ENCODE data around the gene RGS19. TPM values are rescaled to one million over a fixed set of nuclear protein-coding genes. Genes with fewer than 3 reads are reported as not detected.
A peak's percentile ranks its signal among the peaks of the same experiment; 100 is the strongest.

RGS19 gene
- total and polyA plus RNA-seq, 2 of the 8 experiments (the other 6 are each of a cell fraction or from before 2014, with no cell fraction given) = 12.7 to 16.8 TPM

DNA sequence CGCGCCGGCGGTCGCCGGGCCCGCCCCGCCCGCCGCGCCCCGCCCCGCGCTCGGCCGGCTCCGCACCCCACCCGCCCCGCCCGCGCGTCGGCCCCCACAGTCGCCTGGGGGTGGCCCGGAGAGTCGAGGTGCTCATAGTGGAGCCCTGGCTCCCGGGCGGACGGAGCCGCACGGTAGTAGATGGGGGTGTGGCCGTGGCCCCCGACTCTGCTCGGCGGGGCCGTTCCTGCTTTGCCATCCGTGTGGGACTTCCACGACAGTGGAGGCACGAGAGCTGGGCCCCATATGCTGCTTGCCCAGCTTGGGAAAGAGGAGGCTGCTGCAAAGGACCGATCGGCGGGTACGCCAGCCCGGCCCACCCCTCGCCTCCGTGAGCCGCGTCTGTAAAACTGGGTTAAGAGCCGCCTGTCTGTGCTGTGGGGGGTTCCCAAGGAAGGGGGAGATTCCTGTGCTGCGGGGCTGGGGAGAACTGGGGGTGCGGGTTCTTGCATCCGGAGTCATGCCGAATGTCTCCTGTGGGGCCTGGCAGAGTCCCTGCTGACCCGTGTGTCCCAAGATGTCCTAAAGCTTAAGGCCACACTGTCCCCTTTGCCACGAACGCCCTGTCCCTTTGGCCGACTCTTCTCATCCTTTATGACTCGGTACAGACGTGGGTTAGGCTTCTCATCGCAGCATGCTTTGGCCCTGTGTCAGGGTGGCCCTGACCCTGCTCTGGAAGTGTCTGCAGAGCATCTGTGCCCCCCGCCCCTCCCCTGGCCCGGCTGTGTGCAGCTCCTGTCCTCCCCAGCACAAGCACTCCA lies 895 bp upstream of the RGS19 start, which contains the start of gene OPRL1:
Gene OPRL1 (plus strand): TSS at position 70 of the 800 bp plus-strand sequence. CDS start 12,639 bp downstream, outside the sequence.
- Histone ChIP-seq H2AFZ (ENCODE audit: low read length) (peak within 1 kb of the TSS; percentile 94; the same call in 1 of the 2 replicates), H3K4me3 (ENCODE audit: extremely low read depth in 1 of 4, insufficient read depth in 2 of 4, low read depth in 3 of 4, low read length in 4 of 4) (peak within 1 kb of the TSS; percentile 60 to 92 (median 71)), H4K20me1 (replicated peaks in 1 of 2; ENCODE audit: control insufficient read depth in 1 of 2, insufficient read depth in 2 of 2, low read length in 2 of 2) (no peaks in the 10 kb centered on the region), H3K79me1 (ENCODE audit: low read depth, low read length) (no peaks in the 10 kb centered on the region), H2BK5ac (ENCODE audit: low read depth, low read length) (peak within 1 kb of the TSS; percentile 44; the same call in 1 of the 2 replicates), H3K9me3 (ENCODE audit: insufficient read depth in 2 of 2, low read depth in 1 of 2, low read length in 1 of 2) (no peaks in the 10 kb centered on the region), H3K4ac (replicated peaks; ENCODE audit: insufficient read length, low read depth, low read length) (peak within 1 kb of the TSS; percentile 73), H3K4me1 (replicated peaks in 1 of 4; ENCODE audit: control insufficient read depth in 3 of 4, insufficient read depth in 4 of 4, low read length in 3 of 4) (peaks cover 0 to 38% (median 20%) of the 10 kb centered on the region in 4 experiments; a peak in 6 of 7 replicates), H2BK15ac (ENCODE audit: low read length) (no peak within 1 kb of the TSS), H3K56ac (replicated peaks; ENCODE audit: insufficient read length, low read depth, low read length) (peak within 1 kb of the TSS; percentile 25), H2BK120ac (replicated peaks; ENCODE audit: low read depth, low read length) (no peak within 1 kb of the TSS), H4K8ac (ENCODE audit: extremely low read depth, insufficient read depth, low read length) (peak within 1 kb of the TSS; percentile 75), H4K91ac (replicated peaks; ENCODE audit: insufficient read length, low read length) (no peak within 1 kb of the TSS), H3K4me2 (ENCODE audit: insufficient read depth in 1 of 2, low read depth in 2 of 2, low read length in 2 of 2) (peak within 1 kb of the TSS; percentile 78 to 94), H3K27me3 (replicated peaks in 1 of 4; ENCODE audit: control insufficient read depth in 3 of 4, extremely low read depth in 1 of 4, insufficient read depth in 3 of 4, low read length in 3 of 4) (peaks cover 6 to 44% (median 37%) of the 10 kb centered on the region in 4 experiments), H3K36me3 (ENCODE audit: control insufficient read depth in 2 of 4, insufficient read depth in 4 of 4, low read length in 3 of 4) (no peaks in the 10 kb centered on the region), H2BK20ac (ENCODE audit: low read length) (no peak within 1 kb of the TSS), H3K18ac (ENCODE audit: extremely low read depth, low read length) (peak within 1 kb of the TSS; percentile 93), H3K79me2 (ENCODE audit: control insufficient read depth in 1 of 2, insufficient read depth in 2 of 2, low read length in 2 of 2) (no peaks in the 10 kb centered on the region), H3K23ac (ENCODE audit: insufficient read length) (no peak within 1 kb of the TSS), H2BK12ac (ENCODE audit: low read depth, low read length) (peak within 1 kb of the TSS; percentile 80; the same call in 1 of the 2 replicates), H4K5ac (ENCODE audit: insufficient read length, low read depth, low read length) (peak within 1 kb of the TSS; percentile 36), H3K14ac (ENCODE audit: insufficient read length) (no peak within 1 kb of the TSS), H3K27ac (ENCODE audit: low read depth, low read length) (no peak within 1 kb of the TSS; the same call in 1 of the 2 replicates), H3K9ac (replicated peaks in 1 of 4; ENCODE audit: extremely low read depth in 1 of 4, low read depth in 3 of 4, low read length in 3 of 4) (peak within 1 kb of the TSS in 2 of 4 experiments; percentile 18 to 61; a peak in 4 of 7 replicates), H2AK5ac (ENCODE audit: low read depth, low read length) (no peak within 1 kb of the TSS), H3K23me2 (ENCODE audit: low read depth, low read length) (peaks cover 22% of the 10 kb centered on the region; the same call in 1 of the 2 replicates)
- CTCF ChIA-PET (ENCODE audit: partially characterized antibody) = interaction anchor here (1.0 to 13.0 kb wide), 10 partner anchors 11 to 100 kb away, joined by 3 to 144 read pairs (median 8); partner anchors contain the start of genes PRPF6, SAMD10, SOX18 and TCEA2
- POLR2A ChIA-PET (ENCODE audit: partially characterized antibody) = interaction anchor here (0.7 to 4.6 kb wide), 6 partner anchors 12 to 140 kb away, joined by 3 to 27 read pairs (median 4); partner anchors contain the start of gene TCEA2
- TF ChIP-seq SIN3A (conservative IDR thresholded peaks at IDR 0.05 in 1 of 2, IDR thresholded peaks at IDR 0.05 in 1 of 2; ENCODE audit: low read depth in 1 of 2, low read length in 2 of 2) = 0 out of 4 replicates have a peak, but pooled peaks of 1 of the 2 experiments have one; percentile 12
- peak; percentile 2 for TF ChIP-seq ASH2L (IDR thresholded peaks at IDR 0.05; ENCODE audit: low read length)
- no peak for TF ChIP-seq GABPA (IDR thresholded peaks at IDR 0.05; ENCODE audit: borderline replicate concordance, insufficient read depth, low read length)
- no peak for TF ChIP-seq POLR2A (IDR thresholded peaks at IDR 0.05; ENCODE audit: control extremely low read depth in 1 of 2, low read depth in 2 of 2, low read length in 2 of 2)
- TF ChIP-seq, protein P1, sequence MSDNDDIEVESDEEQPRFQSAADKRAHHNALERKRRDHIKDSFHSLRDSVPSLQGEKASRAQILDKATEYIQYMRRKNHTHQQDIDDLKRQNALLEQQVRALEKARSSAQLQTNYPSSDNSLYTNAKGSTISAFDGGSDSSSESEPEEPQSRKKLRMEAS (IDR thresholded peaks at IDR 0.05) = 0 out of 2 replicates have a peak, but pooled peaks have one; percentile 22
- TF ChIP-seq KDM4A (IDR thresholded peaks at IDR 0.05; ENCODE audit: low read depth, low read length, severe bottlenecking) = peak; percentile 20
- TF ChIP-seq SP1 (IDR thresholded peaks at IDR 0.05; ENCODE audit: low read depth, low read length) = no peak
- TF ChIP-seq EZH2 (IDR thresholded peaks at IDR 0.05; ENCODE audit: low read depth, low read length, severe bottlenecking) = peak; percentile 34
- WGBS, 2 experiments (ENCODE audit: extremely low coverage in 1 of 2, insufficient coverage in 1 of 2, insufficient read length in 1 of 2, insufficient replicate concordance in 2 of 2, low coverage in 1 of 2, low lambda C conversion rate in 2 of 2, missing lambda C conversion rate in 1 of 2) = 24% methylated on average over 27 of the region's 62 CpGs; no CpG with 5 or more reads in 1 of the 2 experiments
- DNase-seq (ENCODE audit: low read depth in 1 of 2, low spot score in 2 of 2) = peak in 1 of 2 experiments; percentile 74
- FAIRE-seq = no peak
